ENCODE results near the gene WFDC2.

GRCh38 chr20:45523821-45524220 lies 54.3 kb downstream of the WFDC2 start:
- no peak for TF ChIP-seq EP300 (IDR thresholded peaks at IDR 0.05; ENCODE audit: borderline replicate concordance)
- no peak for TF ChIP-seq CREB1 (IDR thresholded peaks at IDR 0.05; ENCODE audit: low read depth)
- TF ChIP-seq RAD21 (IDR thresholded peaks at IDR 0.05; ENCODE audit: low read depth) = no peak
- no peak for TF ChIP-seq YY1 (IDR thresholded peaks at IDR 0.05; ENCODE audit: low read depth)
- no peak for TF ChIP-seq REST (IDR thresholded peaks at IDR 0.05; ENCODE audit: low read depth)
- TF ChIP-seq ZBTB7A (IDR thresholded peaks at IDR 0.05; ENCODE audit: low read depth) = no peak
- no peak for TF ChIP-seq TEAD4 (IDR thresholded peaks at IDR 0.05)
